Measurements from ENCODE around the gene ARSG.

ARSG gene

GRCh38 chr17:68421486-68421885, 130.2 kb downstream of the ARSG start:
- in situ Hi-C loops (cut with HindIII; ENCODE audit: low sequenced_read_pairs) = no loop called here

DNA sequence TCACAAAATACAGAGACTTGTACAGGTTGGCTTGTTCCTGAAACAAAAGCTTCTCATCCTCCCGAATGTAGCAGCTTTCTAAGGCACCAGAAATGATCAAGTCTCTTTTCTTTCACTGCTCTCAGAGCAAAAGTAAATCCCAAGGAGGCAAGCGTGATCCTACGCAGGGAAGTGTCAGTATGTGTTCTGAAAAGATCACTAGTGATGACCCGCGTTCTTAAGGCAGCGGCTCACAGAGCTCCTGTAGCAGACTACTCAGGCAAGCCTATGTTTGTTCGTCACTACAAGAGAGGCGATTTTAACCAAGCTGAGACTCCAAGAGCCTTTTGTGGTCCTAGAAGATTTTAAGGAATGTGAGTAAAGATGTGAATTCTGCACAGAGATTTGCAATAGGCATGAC, 131.5 kb downstream of the ARSG start:
- in situ Hi-C loops (cut with HindIII; ENCODE audit: low sequenced_read_pairs) = no loop called here

GRCh38 chr17:68423251-68423650, 132.0 kb downstream of the ARSG start:
- in situ Hi-C loops (cut with HindIII; ENCODE audit: low sequenced_read_pairs) = no loop called here

DNA sequence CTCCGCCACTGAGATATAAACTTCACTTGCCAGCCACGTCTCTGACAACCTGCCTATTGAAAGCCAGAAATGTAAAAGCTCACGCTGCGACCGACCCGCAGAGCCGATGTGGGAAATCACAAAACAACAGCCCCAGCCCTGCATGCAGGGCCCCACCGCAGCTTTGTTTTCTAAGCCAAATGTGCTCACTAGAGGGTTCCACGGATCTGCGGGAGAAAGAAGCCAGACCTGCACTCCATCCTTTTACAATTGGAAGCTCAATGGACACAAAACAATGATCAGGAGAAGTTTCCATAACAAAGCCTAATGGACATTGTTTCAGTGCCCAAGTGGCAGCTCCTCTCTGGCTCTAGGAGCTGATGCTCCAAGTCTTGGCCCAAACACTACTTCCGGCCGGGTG, 132.9 kb downstream of the ARSG start:
- in situ Hi-C loops (cut with HindIII; ENCODE audit: low sequenced_read_pairs) = no loop called here

DNA sequence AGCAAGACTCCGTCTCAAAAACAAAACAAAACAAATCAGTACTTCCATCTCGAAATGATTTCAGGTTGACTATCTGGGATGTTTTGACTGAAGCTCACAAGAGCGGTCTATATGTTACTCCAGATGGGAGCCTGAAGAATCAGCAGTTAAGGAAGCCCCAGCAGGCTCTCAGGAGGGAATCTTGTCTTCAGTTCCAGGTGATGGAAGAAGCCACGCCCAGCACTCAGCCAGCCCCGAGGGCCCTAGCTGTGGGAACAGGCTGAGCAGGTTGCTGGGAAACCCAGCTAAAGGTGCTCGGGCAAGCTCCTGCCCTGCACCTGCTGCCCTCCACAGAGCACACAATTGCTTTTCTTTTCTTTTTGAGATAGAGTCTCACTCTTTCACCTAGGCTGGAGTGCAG, 133.6 kb downstream of the ARSG start:
- in situ Hi-C loops (cut with HindIII; ENCODE audit: low sequenced_read_pairs) = no loop called here

GRCh38 chr17:68425979-68426378, 134.7 kb downstream of the ARSG start:
- in situ Hi-C loops (cut with HindIII; ENCODE audit: low sequenced_read_pairs) = no loop called here

DNA sequence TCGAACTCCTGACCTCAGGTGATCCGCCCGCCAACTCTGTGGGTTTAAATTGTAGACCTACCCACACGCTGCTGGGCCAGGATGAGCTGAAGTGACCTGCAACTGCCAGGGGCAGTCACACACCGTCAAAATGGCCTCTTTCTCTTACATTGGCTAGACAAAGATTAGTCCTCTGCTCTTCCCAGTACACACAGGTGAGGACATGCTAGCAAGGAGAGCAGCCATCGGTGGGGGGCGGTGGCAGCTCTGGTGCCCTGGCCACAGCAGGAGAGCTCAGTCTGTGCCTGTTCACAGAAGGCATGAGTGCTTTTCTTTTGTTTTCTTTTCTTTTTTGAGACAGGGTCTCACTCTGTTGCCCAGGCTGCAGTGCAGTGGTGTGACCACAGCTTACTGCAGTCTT, 136.3 kb downstream of the ARSG start:
- in situ Hi-C loops (cut with HindIII; ENCODE audit: low sequenced_read_pairs) = no loop called here

GRCh38 chr17:68428498-68429172, 137.3 kb downstream of the ARSG start:
- in situ Hi-C loops (cut with HindIII; ENCODE audit: low sequenced_read_pairs) = no loop called here

DNA sequence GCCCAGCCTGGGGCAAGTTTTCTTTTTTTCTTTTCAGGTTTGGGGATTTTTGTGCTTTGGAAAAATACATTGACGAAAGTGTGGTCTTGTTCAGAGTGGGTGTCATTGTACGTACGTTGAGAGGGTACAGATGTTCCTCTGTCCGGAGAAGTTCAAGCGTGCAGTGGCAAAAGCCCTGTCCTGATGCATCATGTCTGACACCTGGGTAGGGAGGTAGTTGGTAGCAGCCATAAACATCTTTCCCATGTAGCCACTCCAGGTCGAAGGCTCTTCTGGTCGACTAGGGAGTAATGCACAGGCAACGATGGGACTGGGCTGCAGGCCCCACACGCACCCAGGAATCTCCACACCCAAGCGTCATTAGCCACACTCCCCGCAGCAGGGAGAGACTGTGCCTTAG, 138.6 kb downstream of the ARSG start:
- in situ Hi-C loops (cut with HindIII; ENCODE audit: low sequenced_read_pairs) = no loop called here

- in situ Hi-C loops (cut with HindIII; ENCODE audit: low sequenced_read_pairs) = no loop called here
Observed at GRCh38 chr17:68431045-68431608, 139.8 kb downstream of the ARSG start.

GRCh38 chr17:68431661-68432071, 140.4 kb downstream of the ARSG start:
- in situ Hi-C loops (cut with HindIII; ENCODE audit: low sequenced_read_pairs) = no loop called here

DNA sequence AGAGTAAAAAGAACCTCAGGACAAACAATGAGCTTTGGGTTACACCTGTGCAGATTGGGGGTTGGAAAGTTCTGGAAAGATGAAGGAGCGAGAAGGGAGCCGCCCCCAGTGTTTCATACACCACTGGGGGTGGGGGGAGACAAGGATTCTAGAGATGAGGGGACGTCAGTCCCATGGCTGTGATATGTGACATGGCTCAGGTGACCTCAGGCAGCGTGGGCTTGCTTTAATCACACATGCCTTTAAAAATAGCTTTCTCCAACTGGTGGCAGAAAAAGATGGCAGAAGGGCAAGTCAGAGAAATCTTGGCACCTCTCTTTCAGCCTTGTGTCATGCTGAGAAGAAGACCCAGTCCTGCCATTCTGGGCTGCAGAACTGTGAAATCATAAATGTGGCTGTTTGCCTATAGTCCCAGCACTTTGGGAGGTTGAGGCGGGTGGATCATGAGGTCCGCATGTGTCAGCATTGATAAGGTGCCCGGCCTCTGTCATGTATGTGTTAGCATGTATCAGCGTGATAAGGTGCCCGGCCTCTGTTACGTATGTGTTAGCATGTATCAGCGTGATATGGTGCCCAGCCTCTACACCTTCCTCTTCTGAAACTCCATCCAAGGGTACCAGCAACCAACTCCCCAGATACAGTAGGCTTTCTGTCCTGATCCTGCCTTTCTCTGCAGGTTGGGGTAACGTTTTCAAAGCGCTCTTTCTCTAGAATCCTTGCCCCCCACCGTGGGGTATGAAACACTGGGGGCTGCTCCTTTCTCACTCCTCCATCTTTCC, 141.0 kb downstream of the ARSG start:
- in situ Hi-C loops (cut with HindIII; ENCODE audit: low sequenced_read_pairs) = no loop called here

DNA sequence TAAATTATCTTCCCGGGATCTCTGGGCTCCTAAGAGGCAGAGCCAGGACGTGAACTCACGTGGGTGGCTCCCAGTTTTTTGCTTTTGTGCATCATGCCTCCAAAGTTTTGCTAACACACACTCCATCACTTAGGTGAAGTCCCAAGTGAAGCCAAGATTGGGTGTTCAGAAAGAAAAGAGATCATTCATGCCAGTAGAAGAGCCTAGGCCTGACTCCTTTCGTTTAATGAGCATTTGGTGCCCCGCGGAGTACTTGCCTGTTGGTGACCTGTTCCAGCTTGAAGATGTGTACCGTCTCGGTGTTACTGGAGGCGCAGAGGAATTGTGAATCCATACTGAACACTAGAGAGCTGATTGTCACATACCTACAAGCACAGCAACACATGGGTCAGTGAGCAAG, 141.9 kb downstream of the ARSG start:
- in situ Hi-C loops (cut with HindIII; ENCODE audit: low sequenced_read_pairs) = no loop called here

DNA sequence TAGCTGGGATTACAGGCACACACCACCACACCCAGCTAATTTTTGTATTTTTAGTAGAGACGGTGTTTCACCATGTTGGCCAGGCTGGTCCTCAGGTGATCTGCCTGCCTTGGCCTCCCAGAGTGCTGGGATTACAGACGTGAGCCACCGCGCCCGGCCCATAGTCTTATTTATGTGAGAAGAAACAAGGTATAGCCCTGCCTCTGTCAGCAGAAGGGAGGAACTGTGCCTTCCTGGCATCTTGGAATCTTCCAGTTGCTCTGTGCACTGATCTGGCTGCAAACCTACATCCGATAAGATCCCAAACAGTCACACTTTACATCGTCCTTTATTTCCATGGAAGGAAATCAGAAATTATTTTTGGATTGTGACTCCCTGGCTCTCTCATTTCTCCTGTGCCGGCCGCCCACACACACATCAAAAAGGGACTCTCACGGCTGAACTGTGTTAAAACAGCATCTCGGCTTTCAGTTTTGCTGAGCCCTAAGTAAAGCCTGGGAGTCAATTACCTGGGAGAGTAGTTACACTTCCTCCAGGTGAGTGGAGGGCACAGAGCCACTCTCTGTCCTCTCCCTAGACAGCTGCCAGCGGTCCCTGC, 142.7 kb downstream of the ARSG start:
- in situ Hi-C loops (cut with HindIII; ENCODE audit: low sequenced_read_pairs) = no loop called here

- in situ Hi-C loops (cut with HindIII; ENCODE audit: low sequenced_read_pairs) = no loop called here
Observed at GRCh38 chr17:68435361-68435760, 144.1 kb downstream of the ARSG start.

DNA sequence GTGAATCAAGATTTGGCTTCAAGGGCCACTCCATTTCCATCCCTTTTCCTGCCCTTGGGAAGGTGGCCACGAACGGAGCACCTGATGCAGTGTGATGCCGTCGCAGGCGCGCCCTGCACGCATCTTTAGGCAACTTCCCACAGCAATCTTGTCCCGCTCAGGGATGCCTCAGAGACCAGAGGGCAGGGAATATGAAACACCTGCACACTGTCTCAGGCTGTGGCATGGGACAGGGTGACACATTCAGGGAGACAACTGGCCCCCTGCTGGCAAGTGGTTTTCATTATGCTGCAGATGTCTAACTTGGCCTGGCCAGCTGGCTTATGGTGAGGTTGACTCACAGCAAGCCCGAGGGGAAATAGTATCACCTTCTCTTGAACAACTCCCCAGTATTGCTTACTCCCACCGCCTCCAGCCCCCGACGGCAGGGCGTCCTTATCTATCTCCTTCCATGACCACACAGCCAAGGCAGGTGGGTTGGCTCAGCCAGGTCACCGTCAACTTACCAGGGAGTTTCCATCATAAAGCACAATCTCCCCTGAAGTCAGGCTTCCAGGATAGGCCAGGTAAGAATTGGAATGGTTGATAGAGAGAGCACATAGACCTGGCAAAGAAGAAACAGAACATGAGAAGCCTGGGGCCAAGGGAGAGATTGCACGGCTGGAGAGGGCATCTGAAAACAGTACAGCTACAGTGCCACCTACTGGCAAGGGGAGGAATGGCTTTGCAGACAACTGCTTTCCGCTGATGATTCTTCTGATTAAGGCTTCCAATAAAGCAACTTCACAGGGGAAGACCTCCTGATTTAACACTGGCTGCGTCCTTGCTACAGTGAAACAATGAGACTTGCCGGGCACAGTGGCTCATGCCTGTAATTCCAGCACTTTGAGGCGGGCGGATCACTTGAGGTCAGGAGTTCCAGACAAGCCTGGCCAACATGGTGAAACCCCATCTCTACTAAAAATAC, 144.9 kb downstream of the ARSG start:
- in situ Hi-C loops (cut with HindIII; ENCODE audit: low sequenced_read_pairs) = no loop called here

- in situ Hi-C loops (cut with HindIII; ENCODE audit: low sequenced_read_pairs) = no loop called here
Observed at GRCh38 chr17:68437979-68438822, 146.9 kb downstream of the ARSG start.

DNA sequence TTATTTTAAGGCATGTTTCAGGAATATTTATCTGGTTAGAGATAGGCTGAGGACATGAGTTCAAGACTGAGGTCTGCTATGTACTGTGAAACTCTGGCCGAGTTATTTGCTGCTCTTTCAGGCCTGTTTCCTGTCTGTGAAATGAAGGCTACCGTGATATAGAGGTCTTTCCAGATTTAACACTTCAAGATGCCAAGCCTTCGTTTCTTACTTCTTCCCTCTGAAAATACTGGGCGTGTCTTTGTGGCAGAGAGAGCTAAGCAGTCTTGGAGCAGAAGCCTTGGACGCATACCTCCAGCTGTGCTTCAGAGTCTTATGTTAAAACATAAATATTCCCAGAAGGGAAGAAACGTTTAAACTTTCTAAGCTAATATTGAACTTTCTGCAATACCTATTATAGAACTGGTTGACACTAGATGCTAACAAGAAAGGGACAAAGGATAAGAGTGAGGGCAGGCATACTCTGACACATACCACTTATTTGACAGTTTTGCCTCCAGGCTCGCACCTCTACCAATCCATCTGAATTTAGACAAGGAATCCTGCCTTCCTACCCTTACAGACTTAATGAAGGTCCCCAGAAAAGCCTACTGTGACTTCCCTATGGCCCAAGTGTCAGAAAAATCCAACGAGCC, 148.5 kb downstream of the ARSG start:
- in situ Hi-C loops (cut with HindIII; ENCODE audit: low sequenced_read_pairs) = no loop called here

GRCh38 chr17:68440526-68440925, 149.2 kb downstream of the ARSG start:
- in situ Hi-C loops (cut with HindIII; ENCODE audit: low sequenced_read_pairs) = no loop called here

Measured in DLD1 (cell line).